ENCODE measurements around the gene COTL1.
"Not testable (repeated sequence)": the region's sequence is repeated elsewhere in the genome, so short reads cannot be mapped to it uniquely, and the experiment has no call there.

COTL1 gene

DNA sequence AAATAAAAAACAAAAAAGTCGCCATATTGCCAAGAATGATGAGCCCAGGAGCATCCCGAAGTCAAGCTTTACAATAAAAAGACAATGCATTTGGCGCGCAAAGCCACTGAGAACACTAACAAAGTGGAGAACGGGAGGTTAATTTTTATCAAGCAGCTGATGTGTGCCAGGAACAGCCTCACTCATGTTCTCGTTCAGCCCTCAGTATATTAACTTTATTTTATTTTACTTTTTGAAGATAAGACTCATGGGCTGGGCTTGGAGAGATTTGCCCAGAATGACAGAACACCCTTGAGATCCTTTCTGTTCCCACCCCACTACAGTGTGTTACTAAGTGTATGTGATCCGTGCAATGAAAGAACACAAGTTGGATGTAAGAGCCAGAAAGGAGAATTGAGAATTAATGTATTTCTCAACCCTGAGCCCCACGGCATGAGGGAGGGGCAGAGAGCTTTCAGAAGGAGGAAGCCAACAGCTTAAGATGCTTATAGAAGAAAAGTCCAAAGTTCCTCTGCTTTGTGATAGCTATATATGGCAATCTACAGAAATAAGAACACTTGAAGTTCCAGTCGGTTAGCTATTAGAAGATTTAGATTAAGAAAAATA is 48.4 kb downstream of the COTL1 start:
- no peak for DNase-seq (ENCODE audit: low read depth)

GRCh38 chr16:84568066-84568465 is 49.8 kb downstream of the COTL1 start:
- no peak for DNase-seq (ENCODE audit: low read depth)

DNA sequence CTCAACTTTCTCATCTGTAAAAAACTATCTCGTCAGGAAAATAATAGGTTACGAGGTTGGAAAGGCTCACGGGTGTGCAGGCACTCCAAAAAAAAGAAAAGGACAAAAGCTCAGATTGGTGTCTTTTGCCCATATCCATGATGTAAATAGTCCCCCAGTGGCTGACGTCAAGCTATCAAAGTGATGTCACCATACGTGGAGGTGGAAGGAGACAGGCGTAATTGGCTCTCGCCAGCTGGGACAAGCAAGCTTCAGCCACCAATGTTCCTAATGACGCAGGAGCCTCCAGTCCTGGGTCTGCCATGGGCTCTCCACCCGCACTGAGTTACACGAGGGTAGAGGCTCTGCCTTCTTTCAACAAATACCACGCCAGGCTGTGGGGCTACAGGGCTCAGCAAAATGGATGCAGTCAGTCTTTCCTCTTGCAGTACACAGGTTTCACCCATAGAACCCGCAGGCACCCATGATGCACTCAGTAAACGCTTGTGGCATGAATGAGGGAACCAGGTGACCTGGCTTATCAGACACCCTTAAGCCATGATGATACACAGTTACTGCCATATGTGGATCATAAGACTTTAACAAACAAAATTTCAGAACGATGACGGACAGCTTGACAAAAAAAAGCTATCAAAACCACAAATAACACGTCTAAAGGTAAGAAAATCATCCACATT is 50.5 kb downstream of the COTL1 start:
- no peak for DNase-seq (ENCODE audit: low read depth)

DNA sequence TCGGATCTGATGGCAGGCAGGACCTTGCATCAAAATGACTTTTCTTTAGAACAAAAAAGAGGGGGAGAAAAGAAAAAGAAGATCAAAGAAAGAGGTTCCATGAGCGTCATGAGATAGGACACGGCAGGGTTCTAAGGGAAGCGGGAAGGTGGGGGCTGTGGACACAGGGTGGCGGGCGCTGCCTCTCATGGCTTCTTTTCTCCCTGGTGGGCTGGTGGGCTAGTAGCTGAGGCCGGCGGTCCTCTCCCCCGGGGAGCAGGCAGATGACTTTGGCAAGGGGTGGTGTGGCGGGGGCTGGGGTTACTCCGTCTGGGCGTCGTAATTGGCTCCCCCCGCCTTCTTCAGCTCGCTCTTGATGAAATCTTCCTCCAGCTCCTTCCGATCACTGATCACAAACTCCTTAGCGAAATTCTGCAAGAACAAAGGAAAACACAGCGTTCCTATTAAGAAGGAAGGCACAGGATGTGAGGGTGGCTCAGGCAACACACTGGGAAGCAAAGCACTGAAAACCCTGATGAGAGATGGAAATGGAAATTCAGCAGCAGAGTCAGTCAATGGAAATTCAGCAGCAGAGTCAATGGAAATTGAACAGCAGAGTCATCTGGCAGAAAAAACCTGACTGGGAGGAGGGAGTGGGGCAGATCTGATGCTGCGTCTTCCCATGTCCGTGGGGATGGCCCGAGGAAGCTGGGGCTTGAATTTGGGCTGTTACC is 51.2 kb downstream of the COTL1 start:
- no peak for DNase-seq (ENCODE audit: low read depth)

- no peak for DNase-seq (ENCODE audit: low read depth)
These were observed 52.0 kb downstream of the COTL1 start for GRCh38 chr16:84565669-84566495.

- no peak for DNase-seq (ENCODE audit: low read depth)
These were observed 54.0 kb downstream of the COTL1 start for GRCh38 chr16:84563786-84564420.

GRCh38 chr16:84563064-84563715 is 54.7 kb downstream of the COTL1 start:
- DNase-seq (ENCODE audit: low read depth) = no peak

- DNase-seq (ENCODE audit: low read depth) = no peak
These were observed 55.6 kb downstream of the COTL1 start for GRCh38 chr16:84562174-84562815.

DNA sequence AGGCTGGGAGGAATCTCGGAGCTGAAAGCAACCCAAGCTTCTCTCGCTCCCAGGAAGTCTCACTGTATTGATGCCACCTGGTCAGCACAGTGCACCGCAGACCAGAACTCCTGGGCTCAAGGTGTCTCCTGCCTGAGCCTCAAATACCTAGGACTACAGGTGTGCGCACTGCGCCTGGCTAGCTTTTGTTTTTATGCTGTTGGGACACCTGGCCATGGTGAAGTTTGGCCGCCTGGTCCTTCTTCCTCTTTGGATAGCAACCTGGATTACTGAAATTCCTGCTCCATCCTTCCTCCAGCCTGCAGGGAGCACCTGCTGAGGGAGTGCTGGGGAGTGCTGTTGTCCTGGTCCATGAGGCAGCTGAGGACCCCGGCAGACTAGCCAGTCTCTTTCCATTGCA is 56.6 kb downstream of the COTL1 start:
- DNase-seq (ENCODE audit: low read depth) = no peak

DNA sequence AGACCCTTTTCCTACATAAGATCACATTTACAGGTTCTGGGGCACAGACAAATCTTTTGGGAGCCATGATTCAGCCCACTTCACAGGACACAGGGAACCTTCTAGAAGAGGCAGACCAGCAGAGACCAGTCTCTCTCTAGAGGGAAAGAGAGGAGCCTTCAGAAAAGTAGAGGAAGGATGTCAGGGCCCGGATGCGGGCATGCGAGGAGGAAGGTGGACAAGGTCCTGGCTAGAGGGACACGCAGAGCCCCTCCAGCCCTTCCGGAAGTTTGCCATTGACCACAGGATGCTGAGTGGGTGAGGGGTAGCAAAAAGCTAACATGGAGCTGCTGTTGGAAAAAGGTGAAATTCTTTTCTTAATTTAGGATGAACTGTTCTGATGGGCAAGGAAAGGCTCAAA is 57.6 kb downstream of the COTL1 start:
- no peak for DNase-seq (ENCODE audit: low read depth)

GRCh38 chr16:84559311-84559932 is 58.5 kb downstream of the COTL1 start:
- no peak for DNase-seq (ENCODE audit: low read depth)

- DNase-seq (ENCODE audit: low read depth) = not testable (repeated sequence)
These were observed 59.0 kb downstream of the COTL1 start for GRCh38 chr16:84558850-84559249.

DNA sequence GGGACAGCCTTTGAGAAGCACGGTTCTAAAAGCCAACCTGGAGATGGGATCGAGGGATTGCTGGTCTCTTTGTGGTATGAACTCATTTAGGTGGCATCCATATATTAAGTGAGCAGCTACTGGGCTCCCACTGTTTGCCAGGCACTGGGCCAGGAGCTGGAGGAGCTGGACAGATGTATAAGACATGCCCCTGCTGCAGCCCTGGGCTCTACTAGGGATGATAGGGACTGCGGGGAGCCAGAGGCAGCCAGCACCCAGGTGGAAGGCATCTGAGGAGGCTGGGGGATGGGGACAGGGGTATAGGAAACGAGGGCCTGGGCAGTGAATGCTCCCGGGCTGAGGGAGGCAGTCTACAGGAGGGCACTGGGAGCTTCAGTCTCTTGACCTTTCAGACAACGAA is 60.4 kb downstream of the COTL1 start:
- DNase-seq (ENCODE audit: low read depth) = no peak

- DNase-seq (ENCODE audit: low read depth) = no peak
These were observed 60.8 kb downstream of the COTL1 start for GRCh38 chr16:84557059-84557458.

DNA sequence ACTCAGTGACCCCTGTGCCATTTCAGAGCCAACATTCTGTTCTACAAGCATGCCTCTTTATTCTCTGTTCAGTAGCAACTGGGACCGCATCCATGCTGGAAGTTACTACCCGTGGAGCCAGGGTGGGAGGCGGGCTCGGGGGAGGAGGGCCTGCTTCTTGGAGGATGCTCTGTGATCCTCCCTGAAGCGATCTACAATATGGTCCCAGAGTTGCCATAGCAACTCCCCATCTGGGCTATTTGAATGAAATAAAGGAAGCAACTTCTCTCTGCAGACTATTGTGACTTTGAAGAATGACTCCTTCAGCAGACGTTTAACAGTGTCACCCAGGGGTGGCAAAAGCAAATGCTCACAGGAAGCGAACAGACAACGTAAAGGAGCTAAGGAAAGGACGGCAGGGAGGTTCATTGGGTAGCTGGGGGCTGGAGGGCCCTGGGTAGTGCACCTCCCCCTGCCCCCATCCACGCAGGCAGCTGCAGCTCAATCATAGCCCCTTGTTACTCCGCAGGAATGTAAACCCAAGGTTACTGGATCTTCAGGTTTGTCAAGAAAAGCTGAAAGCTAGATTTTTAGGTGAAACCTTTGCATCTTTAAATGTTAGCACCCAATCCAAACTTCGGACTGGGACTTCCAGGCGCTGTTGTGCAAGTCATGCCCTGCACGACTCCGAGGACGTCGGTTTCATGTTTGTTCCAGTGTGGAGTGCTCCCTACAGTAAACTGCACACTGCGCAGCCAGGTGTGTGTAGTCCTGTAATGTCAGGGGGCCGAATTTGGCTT is 62.3 kb downstream of the COTL1 start:
- no peak for DNase-seq (ENCODE audit: low read depth)

DNA sequence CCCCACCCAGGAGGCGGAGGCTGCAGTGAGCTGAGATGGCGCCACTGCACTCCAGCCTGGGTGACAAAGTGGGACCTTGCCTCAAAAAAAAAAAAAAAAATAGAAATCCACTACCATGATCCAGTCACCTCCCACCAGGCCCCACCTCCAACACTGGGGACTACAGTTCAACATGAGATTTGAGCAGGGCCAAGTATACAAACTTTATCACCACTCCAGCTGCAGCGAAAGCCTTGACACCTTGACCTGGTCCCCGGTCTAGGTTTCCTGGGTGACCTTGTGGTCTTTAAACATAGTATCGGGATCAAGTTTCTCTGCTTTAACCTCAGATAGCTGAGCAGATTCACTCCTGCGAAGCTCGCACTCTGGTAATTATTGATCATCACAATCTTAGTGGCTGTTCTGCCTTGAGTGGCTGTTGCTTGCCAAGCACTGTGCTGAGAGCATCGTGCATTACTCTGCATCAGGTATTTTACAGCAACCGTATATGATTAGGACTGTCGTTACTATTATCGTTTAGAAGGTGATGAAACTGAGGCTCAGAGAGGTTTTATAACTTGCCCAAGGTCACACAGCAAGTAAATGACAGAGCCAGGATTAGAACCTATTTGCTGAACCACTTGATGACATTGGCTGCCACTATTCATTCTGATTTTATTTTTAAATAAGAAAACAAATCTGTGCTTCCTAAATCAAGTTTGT is 63.1 kb downstream of the COTL1 start:
- no peak for DNase-seq (ENCODE audit: low read depth)

DNA sequence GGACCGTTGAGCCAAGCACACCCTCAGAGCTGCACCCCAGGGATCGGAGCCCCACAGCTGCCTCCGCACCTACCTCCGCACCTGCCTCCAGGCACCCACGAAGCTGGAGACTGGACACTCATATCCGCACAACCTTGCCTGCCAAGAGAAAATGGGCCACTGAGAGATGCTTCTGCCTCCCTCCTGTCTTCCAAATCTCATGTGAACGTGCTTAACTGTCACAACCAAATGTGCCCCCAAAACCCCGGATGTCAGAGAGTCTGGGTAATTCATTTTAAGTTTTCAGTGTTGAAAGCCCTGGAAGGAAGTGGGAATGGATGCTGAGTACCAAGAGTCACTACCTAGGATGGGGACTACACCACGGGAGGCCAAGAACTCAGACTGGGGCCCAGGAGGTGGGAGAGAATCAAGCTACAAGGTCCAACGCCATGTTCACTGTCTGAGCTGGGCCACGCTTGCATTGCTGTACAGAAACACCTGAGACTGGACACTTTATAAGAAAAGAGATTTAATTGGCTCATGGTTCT is 63.9 kb downstream of the COTL1 start:
- no peak for DNase-seq (ENCODE audit: low read depth)

DNA sequence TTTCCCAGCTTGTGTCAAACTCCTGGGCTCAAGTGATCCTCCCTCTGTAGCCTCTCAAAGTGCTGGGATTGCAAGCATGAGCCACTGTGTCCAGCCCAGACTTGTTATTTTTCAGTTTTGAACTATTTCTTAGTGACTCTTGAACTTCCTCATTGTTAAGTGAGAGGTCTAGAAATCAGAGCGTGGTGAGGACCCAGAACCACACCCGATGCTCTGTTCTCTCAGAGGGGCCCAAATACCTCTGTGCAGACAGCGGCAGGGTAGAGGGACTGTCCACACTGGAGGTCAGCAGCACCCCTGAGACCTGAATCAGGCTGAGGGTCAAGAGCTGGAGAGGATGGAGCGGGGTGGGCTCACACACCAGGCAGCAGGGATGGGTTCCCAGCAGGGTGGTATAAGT is 65.7 kb downstream of the COTL1 start:
- DNase-seq (ENCODE audit: low read depth) = no peak

DNA sequence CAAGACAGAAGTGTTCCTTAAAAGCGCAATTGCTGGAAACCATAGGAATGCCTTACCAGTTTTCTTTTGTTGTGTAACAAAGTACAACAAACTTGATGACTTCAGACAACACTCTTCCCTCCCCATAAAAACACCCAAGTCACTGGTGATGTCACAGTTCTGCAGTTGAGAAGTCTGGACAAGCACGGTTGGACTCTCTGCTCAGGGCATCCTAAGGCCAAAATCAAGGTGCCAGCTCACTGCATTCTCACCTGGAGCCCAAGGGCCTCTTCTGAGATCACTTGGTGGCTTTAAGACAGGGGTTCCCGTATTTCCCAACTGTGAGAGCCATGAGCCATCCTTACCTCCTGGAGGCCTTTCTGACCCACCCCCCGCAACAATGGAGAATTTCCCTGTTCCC is 67.8 kb downstream of the COTL1 start:
- no peak for DNase-seq (ENCODE audit: low read depth)

Measured in stimulated activated CD8-positive, alpha-beta memory T cell treated with anti-CD3 and anti-CD28 coated beads, Interleukin-7, amount 100 ng/mL, for 24 hours (primary cell).